Stimulated activated CD8-positive, alpha-beta memory T cell treated with anti-CD3 and anti-CD28 coated beads, Interleukin-4, amount 100 ng/mL, for 48 hours (primary cell): ENCODE measurements around the gene ATP2A3.

Experiments used
- DNase-seq: peaks from one replicate; pipeline ENCODE4 v3.0.0-alpha.2; 2020

Gene ATP2A3

DNA sequence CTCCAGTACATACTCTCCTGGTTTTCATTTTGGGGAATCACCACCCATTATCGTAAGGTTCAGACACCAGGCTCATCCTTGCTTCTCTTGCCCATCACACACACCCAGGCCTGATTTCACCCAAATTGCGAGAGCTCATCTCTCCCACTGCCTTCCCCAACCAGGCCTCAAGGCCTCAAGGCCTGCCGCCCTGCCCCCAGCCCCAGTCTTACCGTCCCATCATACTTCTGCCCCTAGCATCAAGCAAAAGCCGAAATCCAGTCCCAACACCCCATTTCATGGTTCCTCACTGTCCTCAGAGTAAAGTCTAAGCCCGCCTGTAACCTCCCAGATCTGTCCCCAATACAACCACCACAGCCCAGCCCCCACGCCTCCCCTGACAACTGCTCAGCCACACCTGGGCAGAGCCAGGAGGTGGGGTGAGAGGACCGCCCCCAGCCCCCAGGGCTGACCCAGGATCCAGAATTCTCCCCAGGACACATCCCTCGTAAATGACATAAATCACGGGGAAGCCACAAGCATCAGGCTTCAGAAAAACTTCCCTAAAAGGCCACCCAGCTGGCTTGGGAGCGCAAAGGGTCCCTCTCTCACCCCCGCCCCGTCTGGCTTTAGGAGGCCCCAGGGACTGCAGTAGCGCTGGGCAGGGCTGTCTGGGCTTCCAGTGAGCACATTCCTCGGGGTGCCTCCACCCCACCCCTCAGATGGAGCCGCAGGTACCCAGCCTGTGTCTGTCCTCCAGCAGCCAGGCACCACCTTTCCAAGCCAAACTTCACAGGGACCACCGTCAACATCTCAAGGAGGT lies 38.4 kb downstream of the ATP2A3 start:
- no peak for DNase-seq

- DNase-seq, result no peak
Observed at GRCh38 chr17:3924512-3925350, 39.5 kb downstream of the ATP2A3 start.

- DNase-seq, result no peak
Observed at GRCh38 chr17:3923466-3924190, 40.6 kb downstream of the ATP2A3 start.

DNA sequence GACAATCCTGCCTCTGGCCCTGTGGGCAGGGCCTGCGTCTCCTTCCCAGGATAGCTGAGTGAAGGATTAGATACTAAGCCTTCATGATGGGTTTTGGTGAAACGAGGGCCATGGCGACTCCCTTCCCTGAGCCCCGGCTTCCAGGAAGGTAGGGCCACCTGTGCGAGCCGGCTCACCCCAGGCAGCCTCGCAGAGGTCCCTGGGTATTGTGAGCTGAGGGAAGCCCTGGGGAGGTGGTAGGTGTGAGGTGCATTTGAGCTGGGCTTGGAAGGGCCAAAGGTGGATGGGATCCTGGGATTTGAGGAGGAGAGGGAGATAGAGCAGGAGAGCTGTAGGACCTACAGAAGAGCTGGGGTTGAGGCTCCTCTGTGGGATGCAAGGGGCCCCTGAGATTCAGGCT lies 41.5 kb downstream of the ATP2A3 start:
- DNase-seq, result no peak

GRCh38 chr17:3921502-3922319 lies 42.5 kb downstream of the ATP2A3 start:
- no peak for DNase-seq

GRCh38 chr17:3921006-3921405 lies 43.2 kb downstream of the ATP2A3 start:
- DNase-seq, result no peak

- no peak for DNase-seq
Observed at GRCh38 chr17:3919123-3919624, 45.1 kb downstream of the ATP2A3 start.

- no peak for DNase-seq
Observed at GRCh38 chr17:3918372-3919122, 45.7 kb downstream of the ATP2A3 start.

GRCh38 chr17:3917391-3917931 lies 46.8 kb downstream of the ATP2A3 start:
- no peak for DNase-seq

DNA sequence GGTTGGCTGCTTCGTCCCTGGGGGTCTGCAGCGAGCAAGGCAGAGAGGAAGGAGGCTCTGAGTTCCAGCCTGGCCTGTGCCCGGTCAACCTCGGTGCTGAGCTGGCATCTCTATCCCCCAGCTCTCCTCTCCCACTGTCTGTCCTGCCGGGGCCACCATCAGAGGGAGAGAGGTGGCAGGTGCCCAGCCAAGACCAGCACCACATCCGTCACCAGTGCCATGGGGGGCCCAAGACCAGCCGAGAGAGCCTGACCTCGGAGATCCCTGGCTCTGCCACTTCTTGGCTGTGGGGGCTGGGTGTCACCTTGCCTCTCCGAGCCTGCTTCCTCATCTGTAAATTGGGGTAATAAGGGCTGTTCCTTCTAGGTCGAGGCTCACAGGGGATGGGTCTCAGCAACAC lies 47.4 kb downstream of the ATP2A3 start:
- no peak for DNase-seq

- DNase-seq, result peak; percentile 66
Observed at GRCh38 chr17:3915995-3916696, 48.1 kb downstream of the ATP2A3 start, which contains the start of gene P2RX1. Gene P2RX1, minus strand, starts transcription at chr17:3916465. Its CDS starts 240 bp downstream, at chr17:3916225.

DNA sequence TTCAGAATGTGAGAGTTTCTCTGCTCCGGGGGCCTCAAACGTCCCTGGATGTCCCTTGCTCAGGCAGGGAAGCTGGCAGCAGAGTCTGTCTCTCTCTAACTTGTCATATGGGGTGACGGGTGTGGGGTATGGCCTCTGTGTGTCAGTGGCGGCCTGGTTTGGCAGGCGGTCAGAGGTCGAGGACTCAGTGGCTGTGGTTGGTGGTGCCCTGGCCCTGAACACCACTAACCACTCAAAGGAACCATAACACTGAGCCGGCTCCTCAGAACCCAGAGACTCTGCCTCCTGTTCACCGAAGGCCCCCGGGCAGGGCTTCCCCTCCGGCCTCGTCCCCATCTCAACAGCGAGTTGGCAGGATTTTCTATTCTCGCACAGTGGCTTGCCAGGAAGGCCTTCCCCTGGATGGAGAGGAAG lies 48.6 kb downstream of the ATP2A3 start:
- peak; percentile 39 for DNase-seq

- DNase-seq, result no peak
Observed at GRCh38 chr17:3914312-3914670, 49.9 kb downstream of the ATP2A3 start.

DNA sequence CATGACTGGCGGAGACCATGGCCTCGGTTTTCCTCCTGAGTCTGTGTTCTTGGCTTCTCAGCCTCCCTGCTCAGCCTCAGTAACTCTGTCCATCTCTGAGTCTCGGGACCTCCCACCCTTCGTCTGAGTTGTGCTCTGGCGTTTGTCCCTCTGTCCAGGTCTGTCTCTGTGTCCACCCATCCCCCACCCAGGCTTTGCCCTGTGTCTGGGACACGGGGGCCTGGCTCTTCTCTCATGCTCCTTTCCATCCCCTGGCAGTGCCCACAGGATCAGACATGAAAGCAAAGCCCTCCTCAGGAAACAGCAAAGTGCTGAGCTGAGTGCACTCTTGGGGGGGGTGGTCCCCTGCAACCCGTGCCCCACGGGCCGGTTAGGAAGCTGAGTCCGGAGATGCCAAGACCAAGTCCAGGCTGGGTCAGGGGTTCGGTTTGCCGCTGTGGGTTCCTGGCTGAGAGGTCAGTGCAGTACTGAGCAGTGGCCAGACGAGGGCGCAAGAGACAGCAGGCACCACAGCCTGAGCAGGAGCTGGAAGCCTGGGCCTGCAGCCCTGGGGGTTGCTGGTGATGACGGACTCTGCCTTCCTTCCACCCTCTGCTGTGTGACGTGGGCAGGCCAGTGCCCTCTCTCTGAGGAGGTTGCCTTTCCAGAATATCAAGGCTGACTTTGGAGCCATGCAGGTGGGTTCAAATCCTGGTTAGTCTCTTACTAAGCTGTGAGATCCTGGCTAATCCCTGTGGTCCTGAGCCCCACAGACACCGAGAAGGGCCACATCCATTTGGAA lies 50.5 kb downstream of the ATP2A3 start:
- DNase-seq, result peak; percentile 93

DNA sequence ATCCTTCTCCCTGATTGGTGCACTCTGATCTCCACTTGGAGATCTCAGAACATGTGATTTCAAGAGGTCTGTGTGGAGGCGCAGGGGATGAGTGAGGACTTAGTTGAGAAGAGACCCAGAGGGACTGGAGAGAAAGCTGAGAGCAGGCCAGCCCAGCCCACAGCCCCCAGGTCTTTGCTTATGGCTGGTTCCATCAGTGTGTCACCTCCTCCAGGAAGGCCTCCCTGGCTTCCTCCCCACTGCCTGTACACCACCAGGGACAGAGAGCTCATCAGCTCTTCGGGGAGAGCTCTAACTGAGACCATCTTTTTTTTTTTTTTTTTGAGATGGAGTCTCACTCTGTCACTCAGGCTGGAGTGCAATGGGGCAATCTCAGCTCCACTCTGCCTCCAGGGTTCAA lies 51.4 kb downstream of the ATP2A3 start:
- no peak for DNase-seq

GRCh38 chr17:3911271-3912053 lies 52.8 kb downstream of the ATP2A3 start:
- peak; percentile 72 for DNase-seq

DNA sequence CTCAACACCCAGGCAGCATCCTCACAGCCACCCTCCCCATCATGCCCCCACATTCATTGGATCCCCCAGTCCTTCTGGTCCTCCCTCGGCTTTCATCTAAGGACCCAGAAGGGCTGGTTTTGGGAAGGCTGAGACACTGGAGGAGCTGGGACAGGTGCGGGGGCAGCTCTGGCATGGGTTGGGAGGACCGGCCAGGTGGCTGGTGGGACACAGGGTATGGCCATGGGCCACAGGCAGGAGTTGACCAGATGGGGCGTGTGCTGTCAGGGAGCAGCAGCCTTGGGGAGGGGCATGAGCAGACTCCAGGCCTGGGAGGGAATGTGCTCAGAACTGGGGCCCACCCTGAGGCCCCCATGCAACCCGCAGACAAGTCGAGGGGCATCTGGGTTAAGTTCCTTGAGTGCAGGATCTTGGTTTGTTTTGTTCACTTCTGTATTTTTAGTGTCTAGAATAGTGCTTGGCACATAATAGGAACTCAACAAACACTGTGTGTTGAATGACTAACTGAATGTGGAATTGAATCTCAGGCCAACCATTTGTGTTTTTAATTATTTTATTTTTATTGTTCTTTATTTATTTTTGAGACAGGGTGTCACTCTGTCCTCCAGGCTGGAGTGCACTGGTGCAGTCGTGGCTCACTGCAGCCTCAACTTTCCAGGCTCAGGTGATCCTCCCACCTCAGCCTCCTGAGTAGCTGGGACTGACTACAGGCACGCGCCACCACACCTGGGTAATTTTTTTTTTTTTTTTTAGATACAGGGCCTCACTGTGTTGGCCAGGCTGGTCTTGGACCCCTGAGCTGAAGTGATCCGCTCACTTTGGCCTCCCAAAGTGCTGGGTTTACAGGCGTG lies 53.6 kb downstream of the ATP2A3 start:
- DNase-seq, result no peak

DNA sequence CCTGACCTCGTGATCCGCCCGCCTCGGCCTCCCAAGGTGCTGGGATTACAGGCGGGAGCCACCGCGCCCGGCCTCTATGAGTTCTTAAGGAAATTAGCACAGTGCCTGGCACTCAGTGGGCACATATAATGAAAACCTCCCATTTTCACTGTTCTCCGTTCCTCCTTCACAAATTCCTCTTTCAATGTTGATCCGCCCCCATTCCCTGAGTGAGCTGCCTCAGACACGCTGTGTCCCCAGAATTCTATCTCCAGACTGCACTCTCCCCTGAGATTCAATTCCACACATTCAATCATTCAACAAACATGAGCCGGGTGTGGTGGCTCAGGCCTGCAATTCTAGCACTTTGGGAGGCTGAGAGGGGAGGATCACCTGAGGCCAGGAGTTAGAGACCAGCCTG lies 55.0 kb downstream of the ATP2A3 start:
- DNase-seq, result no peak
